Astrocyte of the hippocampus (primary cell): Measurements from ENCODE around the gene GRIK3.
A peak's percentile ranks its signal among the peaks of the same experiment; 100 is the strongest.
"Not testable (repeated sequence)": the region's sequence is repeated elsewhere in the genome, so short reads cannot be mapped to it uniquely, and the experiment has no call there.

ENCODE experiments used
- DNase-seq: peaks from one replicate; pipeline ENCODE4 v3.0.0; 2011; ENCODE audit warnings: low read depth, low spot score

The GRIK3 gene

DNA sequence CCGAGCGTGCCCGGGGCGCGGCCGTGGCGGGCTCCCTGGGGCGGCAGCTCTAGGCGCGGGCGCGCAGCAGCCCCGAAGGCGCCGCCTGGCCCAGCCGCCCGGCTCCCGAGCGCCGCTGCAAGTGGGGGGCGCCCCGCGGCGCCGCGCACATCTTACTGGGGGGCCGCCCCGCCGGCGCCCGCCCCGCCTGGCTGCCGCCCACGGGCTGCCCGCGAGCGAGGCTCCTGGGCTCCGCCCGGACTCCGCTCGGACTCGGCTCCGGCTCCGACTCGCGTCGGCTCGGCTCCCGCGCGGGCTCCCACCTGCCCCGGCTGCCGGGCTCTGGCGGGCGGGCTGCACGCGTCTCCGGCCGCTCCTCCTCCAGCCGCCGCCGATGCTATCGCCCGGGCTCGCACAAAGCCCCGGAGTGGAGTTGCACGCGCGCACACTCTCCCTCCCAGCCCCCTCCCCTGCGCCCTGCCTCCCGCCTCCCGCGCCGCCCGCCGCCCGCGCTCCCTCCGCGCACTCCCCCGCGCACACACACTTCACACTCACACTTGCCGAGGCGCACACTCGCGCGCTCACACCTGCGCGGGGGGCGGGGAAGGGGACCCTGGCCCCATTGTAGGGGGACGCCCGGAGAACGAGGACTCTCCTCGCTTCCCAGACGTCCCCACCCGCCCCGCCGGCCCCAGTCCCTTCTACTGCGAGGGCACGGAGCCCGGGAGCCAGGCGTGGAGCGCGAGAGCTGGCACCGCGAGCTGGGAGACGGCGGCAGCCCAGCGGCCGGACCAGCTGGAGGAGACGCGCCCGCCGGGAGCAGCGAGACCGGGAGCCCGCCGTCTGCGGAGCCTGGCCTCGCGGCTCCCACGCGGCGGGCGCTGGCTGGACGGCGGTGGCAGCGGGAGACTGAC is at the start of gene GRIK3:
GRIK3 (minus strand) TSS at position 395 of the 893 bp plus-strand sequence. CDS start 407 bp downstream, outside the sequence.
- peak; percentile 15 for DNase-seq

DNA sequence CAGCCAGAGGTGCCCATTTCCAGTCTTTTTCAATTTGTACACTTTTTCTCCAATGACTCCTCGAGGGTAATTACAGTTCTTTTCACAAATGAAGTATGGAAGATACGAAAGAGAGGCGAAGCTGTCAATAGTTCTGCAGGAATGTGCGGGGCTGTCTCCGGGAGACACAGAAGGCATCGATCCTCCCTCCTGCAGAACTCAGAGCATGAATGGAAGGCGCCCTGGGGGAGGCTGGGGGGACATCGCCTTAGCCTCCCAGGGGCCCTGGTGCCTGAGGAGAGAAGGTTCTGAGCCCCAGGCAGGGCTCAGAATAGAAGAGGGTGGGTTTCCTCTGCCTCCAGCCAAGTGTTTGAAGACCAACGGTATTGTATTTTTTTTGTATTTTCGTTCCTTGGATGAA is 49.7 kb upstream of the GRIK3 start:
- DNase-seq: no peak

DNA sequence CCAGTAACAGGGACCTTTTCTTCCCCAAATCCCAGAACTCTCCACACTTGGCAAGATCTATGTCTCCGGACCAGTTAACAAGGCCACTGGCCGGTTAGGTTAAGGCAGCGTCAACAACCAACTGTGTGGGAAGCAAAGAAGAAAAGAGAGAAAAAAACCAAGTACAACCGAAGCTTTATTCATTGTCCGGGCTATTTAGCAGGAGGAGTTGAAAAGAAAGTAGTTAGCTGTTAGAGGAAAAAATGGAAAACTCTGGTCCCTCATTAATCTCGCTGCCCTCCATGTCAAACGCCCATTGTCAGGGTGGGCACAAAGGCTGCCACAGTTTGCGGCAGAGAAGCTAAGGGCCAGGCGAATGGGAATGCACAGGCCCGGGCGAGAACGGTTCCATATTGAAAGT is 49.3 kb upstream of the GRIK3 start:
- DNase-seq: no peak

DNA sequence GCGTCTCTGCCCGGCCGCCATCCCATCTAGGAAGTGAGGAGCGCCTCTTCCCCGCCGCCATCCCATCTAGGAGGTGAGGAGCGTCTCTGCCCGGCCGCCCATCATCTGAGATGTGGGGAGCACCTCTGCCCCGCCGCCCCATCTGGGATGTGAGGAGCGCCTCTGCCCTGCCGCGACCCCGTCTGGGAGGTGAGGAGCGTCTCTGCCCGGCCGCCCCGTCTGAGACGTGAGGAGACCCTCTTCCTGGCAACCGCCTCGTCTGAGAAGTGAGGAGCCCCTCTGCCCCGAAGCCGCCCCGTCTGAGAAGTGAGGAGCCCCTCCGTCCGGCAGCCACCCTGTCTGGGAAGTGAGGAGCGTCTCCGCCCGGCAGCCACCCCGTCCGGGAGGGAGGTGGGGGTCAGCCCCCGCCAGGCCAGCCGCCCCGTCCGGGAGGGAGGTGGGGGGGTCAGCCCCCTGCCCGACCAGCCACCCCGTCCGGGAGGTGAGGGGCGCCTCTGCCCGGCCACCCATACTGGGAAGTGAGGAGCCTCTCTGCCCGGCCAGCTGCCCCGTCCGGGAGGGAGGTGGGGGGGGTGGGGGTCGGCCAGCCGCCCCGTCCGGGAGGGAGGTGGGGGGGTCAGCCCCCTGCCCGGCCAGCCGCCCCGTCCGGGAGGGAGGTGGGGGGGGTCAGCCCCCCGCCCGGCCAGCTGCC is 46.1 kb upstream of the GRIK3 start:
- not testable (repeated sequence) for DNase-seq

- no peak for DNase-seq
These were observed 44.6 kb upstream of the GRIK3 start for GRCh38 chr1:37078866-37079265.

- DNase-seq: no peak
These were observed 41.9 kb upstream of the GRIK3 start for GRCh38 chr1:37076168-37076567.

DNA sequence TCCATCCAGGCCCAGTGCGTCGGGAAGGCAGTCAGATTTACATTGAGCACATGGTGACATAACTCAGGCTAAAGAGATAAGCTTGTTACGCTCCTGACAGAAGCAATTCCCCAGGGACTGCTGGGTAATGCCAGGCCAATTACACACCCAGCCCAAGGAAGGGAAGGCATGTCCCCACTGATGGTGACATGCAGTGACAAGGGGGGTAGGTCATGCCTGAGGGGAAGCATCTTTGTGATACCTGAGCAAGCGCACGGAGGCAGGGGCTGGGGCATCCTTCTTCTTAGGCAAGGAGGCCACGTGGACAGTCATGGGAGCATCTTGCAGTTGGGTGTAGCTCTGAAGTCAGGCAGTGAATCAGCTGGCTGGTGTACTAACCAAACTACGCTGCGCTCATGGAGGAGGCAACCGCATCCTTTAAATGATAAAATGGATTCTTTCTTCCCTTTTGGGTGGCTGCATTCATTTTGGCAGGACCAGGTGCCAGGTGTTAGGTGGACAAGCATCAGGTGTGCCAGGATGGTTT is 39.6 kb upstream of the GRIK3 start:
- no peak for DNase-seq

DNA sequence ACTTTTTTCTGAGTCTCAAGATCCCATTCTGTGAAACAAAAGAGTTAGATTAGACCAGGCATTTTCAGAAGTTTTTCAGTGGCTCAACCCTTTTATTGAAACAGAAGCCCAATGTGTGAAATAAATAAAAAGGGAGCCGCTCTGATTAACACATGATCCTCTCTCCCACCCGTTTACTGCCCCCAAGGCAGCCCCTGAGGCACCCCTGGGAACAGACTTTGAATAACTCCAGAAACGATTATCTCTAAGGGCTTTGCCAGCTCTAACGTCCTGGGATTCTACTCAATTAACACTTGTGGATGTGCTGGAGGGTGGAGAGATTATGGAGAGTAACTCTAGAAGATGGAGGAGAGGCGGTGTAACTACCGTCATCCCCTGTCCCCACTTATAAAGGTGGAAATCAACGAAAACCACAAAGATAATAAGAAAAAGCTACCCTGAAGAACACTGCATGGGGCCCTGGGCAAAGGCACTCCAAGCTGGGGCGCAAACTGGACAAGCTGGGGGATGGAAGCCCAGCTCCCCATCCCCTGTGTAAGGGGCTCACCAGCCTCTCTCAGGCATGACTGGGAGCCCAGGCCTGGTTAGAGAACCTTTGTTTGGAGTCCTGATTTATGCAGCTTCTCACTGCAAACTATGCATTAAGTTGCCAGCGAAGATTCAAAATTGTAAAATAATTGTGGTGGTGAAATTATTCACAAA is 39.0 kb upstream of the GRIK3 start:
- DNase-seq: no peak

GRCh38 chr1:37071829-37072228 is 37.5 kb upstream of the GRIK3 start:
- no peak for DNase-seq

- no peak for DNase-seq
These were observed 35.8 kb upstream of the GRIK3 start for GRCh38 chr1:37070126-37070525.

DNA sequence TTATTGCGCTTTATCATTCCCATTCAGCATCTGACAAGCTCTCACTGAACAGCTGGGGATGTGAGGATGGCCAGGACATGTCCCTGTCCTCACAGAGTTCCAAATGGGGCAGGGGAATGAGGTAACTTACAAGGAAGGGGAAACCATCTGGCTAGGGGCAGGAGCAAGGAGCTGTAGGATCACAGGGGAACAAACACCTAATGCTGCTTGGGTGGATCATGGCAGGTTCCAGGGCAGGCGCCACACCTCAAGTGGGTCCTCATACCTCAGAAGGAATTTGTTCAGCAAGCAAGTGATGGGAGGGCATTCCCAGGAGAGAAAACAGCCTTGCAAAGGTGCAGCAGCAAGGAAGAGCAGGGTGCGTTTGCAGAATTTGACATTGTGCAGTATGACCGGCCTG is 35.1 kb upstream of the GRIK3 start:
- DNase-seq: no peak

GRCh38 chr1:37068897-37069296 is 34.6 kb upstream of the GRIK3 start:
- no peak for DNase-seq

DNA sequence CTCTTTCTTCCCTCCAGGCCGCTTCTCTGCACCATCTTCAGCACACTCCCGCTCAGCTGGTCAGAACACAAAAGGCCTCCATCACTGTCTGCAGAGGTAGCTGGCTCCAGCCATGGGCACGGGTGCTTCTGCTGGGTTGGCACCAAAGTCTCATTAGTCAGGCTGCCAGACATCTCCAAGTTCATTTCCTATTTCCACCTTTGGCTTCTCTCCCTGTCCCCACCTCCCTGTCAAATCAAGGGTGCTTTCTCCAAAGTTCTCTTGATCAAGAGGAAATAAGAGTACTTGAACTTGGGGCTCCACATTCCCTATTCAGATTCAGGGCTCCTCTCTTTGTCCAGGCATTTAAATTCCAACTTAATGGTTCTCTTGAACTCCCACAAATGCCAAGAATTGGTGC is 33.9 kb upstream of the GRIK3 start:
- no peak for DNase-seq

GRCh38 chr1:37064039-37064438 is 29.7 kb upstream of the GRIK3 start:
- DNase-seq: no peak

- no peak for DNase-seq
These were observed 25.0 kb upstream of the GRIK3 start for GRCh38 chr1:37059346-37059745.

GRCh38 chr1:37058424-37058988 is 24.2 kb upstream of the GRIK3 start:
- no peak for DNase-seq

GRCh38 chr1:37056325-37056724 is 22.0 kb upstream of the GRIK3 start:
- DNase-seq: no peak

- no peak for DNase-seq
These were observed 21.3 kb upstream of the GRIK3 start for GRCh38 chr1:37055631-37056030.

- DNase-seq: no peak
These were observed 18.9 kb upstream of the GRIK3 start for GRCh38 chr1:37053173-37053572.

GRCh38 chr1:37052120-37052519 is 17.8 kb upstream of the GRIK3 start:
- DNase-seq: no peak

DNA sequence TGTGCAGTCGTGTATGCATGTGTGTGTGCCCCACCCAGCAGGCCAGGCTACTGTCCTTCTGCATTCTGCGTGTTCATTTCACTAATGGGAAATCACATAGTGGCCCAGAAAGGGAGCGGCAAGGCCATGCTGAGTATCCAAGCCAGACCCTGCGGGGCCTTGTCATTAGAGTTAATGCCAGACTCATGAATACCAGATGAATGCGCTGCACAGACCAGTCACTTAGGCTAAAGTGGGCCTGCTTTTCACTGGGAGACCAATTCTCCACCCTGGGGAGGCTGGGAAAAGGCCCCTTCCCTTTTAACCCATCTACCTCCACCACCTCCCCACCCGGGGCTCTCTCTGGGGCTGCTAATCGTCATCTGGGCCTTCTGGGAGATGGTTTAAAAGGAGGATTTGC is 17.0 kb upstream of the GRIK3 start:
- DNase-seq: no peak

DNA sequence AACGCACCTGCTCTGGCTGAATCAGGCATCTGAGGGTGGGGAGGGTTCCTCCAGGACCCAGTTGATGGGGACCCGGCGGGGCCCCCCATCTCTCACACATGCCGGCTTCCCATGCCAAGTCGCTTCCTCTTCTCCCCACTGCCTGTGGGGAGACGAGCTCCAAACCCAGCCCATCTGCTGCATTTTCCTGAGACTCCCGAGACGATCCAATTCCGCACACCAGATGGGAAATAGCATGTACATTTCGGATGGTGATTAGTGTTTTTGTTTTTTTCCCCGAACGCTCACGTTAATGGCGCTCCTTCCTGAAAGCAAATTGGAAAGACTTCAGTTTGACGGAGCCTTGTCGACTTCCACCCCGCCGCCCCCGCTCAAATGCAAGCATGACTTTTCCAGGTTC is 13.2 kb upstream of the GRIK3 start:
- no peak for DNase-seq
